C4-2B (cell line): ENCODE data around the gene ANKS1B.

ENCODE experiments used
- CTCF ChIP-seq: fragments of 450-650 bp; conservative IDR thresholded peaks from 2 replicates; pipeline ENCODE4 v1.5.1; 2017; ENCODE audit warnings: mild to moderate bottlenecking
- ZFX ChIP-seq: fragments of 450-650 bp; IDR thresholded peaks from 2 replicates; pipeline ENCODE4 v1.6.1; 2017

GRCh38 chr12:99627459-99627858 is 357.3 kb downstream of the ANKS1B start:
- TF ChIP-seq CTCF (no peak), ZFX (no peak)
